ENCODE data around the gene SPOCK2. TPM values are rescaled to one million over a fixed set of nuclear protein-coding genes. Genes with fewer than 3 reads are reported as not detected.

SPOCK2 gene
- total RNA-seq, 3 donors from 2014 or later, result 3.9 to 4.5 (median 4.1) TPM

GRCh38 chr10:72014785-72015480 lies 73.4 kb downstream of the SPOCK2 start:
- Histone ChIP-seq H3K27me3 (no peaks in the 10 kb centered on the region), H3K4me3 (no peak overlapping the region), H3K27ac (peak overlapping the region in 1 of 2 donors; percentile 72), H3K9me3 (no peaks in the 10 kb centered on the region), H3K36me3 (no peaks in the 10 kb centered on the region), H3K4me1 (peaks cover 8 to 18% of the 10 kb centered on the region in 2 donors)
- TF ChIP-seq POLR2AphosphoS5 (IDR thresholded peaks at IDR 0.05) (no peak), POLR2A (IDR thresholded peaks at IDR 0.05) (no peak), CTCF (IDR thresholded peaks at IDR 0.05) (no peak)
- no peak for DNase-seq (ENCODE audit: low spot score in 2 of 2)
- intact Hi-C loops (cut with DNase I; ENCODE audit: low total_unique reads), result no loop called here

GRCh38 chr10:72014197-72014596 lies 74.2 kb downstream of the SPOCK2 start:
- peaks cover 13 to 19% of the 10 kb centered on the region in 2 donors for H3K4me1 ChIP-seq
- no peaks in the 10 kb centered on the region for H3K9me3 ChIP-seq
- H3K27ac ChIP-seq, result peak overlapping the region; percentile 25 to 72
- H3K36me3 ChIP-seq, result no peaks in the 10 kb centered on the region
- H3K27me3 ChIP-seq, result no peaks in the 10 kb centered on the region
- TF ChIP-seq POLR2AphosphoS5 (IDR thresholded peaks at IDR 0.05), result no peak
- no peak for TF ChIP-seq CTCF (IDR thresholded peaks at IDR 0.05)
- TF ChIP-seq POLR2A (IDR thresholded peaks at IDR 0.05), result no peak
- no peak for DNase-seq (ENCODE audit: low spot score in 2 of 2)
- intact Hi-C loops (cut with DNase I; ENCODE audit: low total_unique reads), result no loop called here
- no peak overlapping the region for H3K4me3 ChIP-seq

- DNase-seq (ENCODE audit: low spot score in 2 of 2), result no peak
- TF ChIP-seq CTCF (IDR thresholded peaks at IDR 0.05) (no peak), POLR2A (IDR thresholded peaks at IDR 0.05) (no peak), POLR2AphosphoS5 (IDR thresholded peaks at IDR 0.05) (no peak)
- H3K27ac ChIP-seq, result peak overlapping the region in 1 of 2 donors; percentile 99
Observed at GRCh38 chr10:72013202-72013945, 75.0 kb downstream of the SPOCK2 start.

GRCh38 chr10:72012796-72013195 lies 75.6 kb downstream of the SPOCK2 start:
- no peak for DNase-seq (ENCODE audit: low spot score in 2 of 2)
- Histone ChIP-seq H3K9me3 (no peaks in the 10 kb centered on the region), H3K27me3 (no peaks in the 10 kb centered on the region), H3K4me1 (peaks cover 19 to 32% of the 10 kb centered on the region in 2 donors), H3K4me3 (no peak overlapping the region), H3K27ac (peak overlapping the region; percentile 57 to 99), H3K36me3 (no peaks in the 10 kb centered on the region)
- intact Hi-C loops (cut with DNase I; ENCODE audit: low total_unique reads), result no loop called here
- TF ChIP-seq POLR2AphosphoS5 (IDR thresholded peaks at IDR 0.05) (no peak), CTCF (IDR thresholded peaks at IDR 0.05) (no peak), POLR2A (IDR thresholded peaks at IDR 0.05) (no peak)

More at GRCh38 chr10:72013202-72013945, 75.0 kb downstream of the SPOCK2 start:
- H3K4me3 ChIP-seq, result no peak overlapping the region
- intact Hi-C loops (cut with DNase I; ENCODE audit: low total_unique reads), result no loop called here
- peaks cover 18 to 26% of the 10 kb centered on the region in 2 donors for H3K4me1 ChIP-seq
- no peaks in the 10 kb centered on the region for H3K36me3 ChIP-seq
- no peaks in the 10 kb centered on the region for H3K9me3 ChIP-seq
- no peaks in the 10 kb centered on the region for H3K27me3 ChIP-seq

GRCh38 chr10:72011976-72012512 lies 76.3 kb downstream of the SPOCK2 start:
- peak overlapping the region; percentile 88 to 99 for H3K27ac ChIP-seq
- no peak for DNase-seq (ENCODE audit: low spot score in 2 of 2)

More at GRCh38 chr10:72011976-72012512, 76.3 kb downstream of the SPOCK2 start:
- intact Hi-C loops (cut with DNase I; ENCODE audit: low total_unique reads), result no loop called here
- H3K36me3 ChIP-seq, result no peaks in the 10 kb centered on the region
- no peak overlapping the region for H3K4me3 ChIP-seq
- H3K9me3 ChIP-seq, result no peaks in the 10 kb centered on the region
- TF ChIP-seq POLR2A (IDR thresholded peaks at IDR 0.05) (no peak), POLR2AphosphoS5 (IDR thresholded peaks at IDR 0.05) (no peak), CTCF (IDR thresholded peaks at IDR 0.05) (no peak)
- peaks cover 19 to 28% of the 10 kb centered on the region in 2 donors for H3K4me1 ChIP-seq
- no peaks in the 10 kb centered on the region for H3K27me3 ChIP-seq
